IPS-20b (cell line): ENCODE results near the gene PLA2G12A.
A peak's percentile ranks its signal among the peaks of the same experiment; 100 is the strongest.
"Not testable (repeated sequence)": the region's sequence is repeated elsewhere in the genome, so short reads cannot be mapped to it uniquely, and the experiment has no call there.

Source experiments
- H3K27ac ChIP-seq: one replicate; pipeline ENCODE4 v1.5.1; 2013; ENCODE audit warnings: low read length
- H3K27me3 ChIP-seq: 2 replicates; pipeline ENCODE4 v1.6.1; 2013; ENCODE audit warnings: mild to moderate bottlenecking, low read length, inconsistent platforms; ENCODE audit not compliant: insufficient read depth
- H3K36me3 ChIP-seq: 2 replicates; pipeline ENCODE4 v1.6.1; 2013; ENCODE audit warnings: low read depth, mild to moderate bottlenecking, inconsistent platforms, low read length, moderate library complexity; ENCODE audit not compliant: insufficient read depth
- H3K4me1 ChIP-seq: 2 replicates; pipeline ENCODE4 v1.6.1; 2013; ENCODE audit warnings: mild to moderate bottlenecking, control low read depth, inconsistent platforms, low read length, moderate library complexity; ENCODE audit not compliant: insufficient read depth
- H3K4me3 ChIP-seq: 2 replicates; pipeline ENCODE4 v1.5.1; 2013; ENCODE audit warnings: mild to moderate bottlenecking, low read length, inconsistent platforms
- H3K9ac ChIP-seq: 2 replicates; pipeline ENCODE4 v1.6.1; 2013; ENCODE audit warnings: low read depth, mild to moderate bottlenecking, inconsistent platforms, low read length, moderate library complexity
- H3K9me3 ChIP-seq: 2 replicates; pipeline ENCODE4 v1.6.1; 2013; ENCODE audit warnings: mild to moderate bottlenecking, low read depth, low read length, inconsistent platforms; ENCODE audit not compliant: insufficient read depth

Gene PLA2G12A

GRCh38 chr4:109698656-109699055 lies 31.2 kb downstream of the PLA2G12A start:
- H3K9ac ChIP-seq: no peak overlapping the region
- H3K36me3 ChIP-seq: peaks cover 31% of the 10 kb centered on the region
- no peak overlapping the region for H3K27ac ChIP-seq
- peaks cover 5% of the 10 kb centered on the region; the same call in 1 of the 2 replicates for H3K4me1 ChIP-seq
- no peaks in the 10 kb centered on the region for H3K27me3 ChIP-seq
- no peak overlapping the region for H3K4me3 ChIP-seq
- no peaks in the 10 kb centered on the region for H3K9me3 ChIP-seq

- no peak overlapping the region for H3K4me3 ChIP-seq
- no peak overlapping the region for H3K27ac ChIP-seq
- no peaks in the 10 kb centered on the region for H3K27me3 ChIP-seq
- no peaks in the 10 kb centered on the region for H3K9me3 ChIP-seq
- H3K36me3 ChIP-seq: peaks cover 60% of the 10 kb centered on the region
- H3K4me1 ChIP-seq: no peaks in the 10 kb centered on the region
- H3K9ac ChIP-seq: no peak overlapping the region
Measured at GRCh38 chr4:109691411-109691920, 38.4 kb downstream of the PLA2G12A start.

GRCh38 chr4:109690690-109691410 lies 39.0 kb downstream of the PLA2G12A start:
- Histone ChIP-seq H3K36me3 (peaks cover 54% of the 10 kb centered on the region), H3K9me3 (no peaks in the 10 kb centered on the region), H3K4me1 (no peaks in the 10 kb centered on the region), H3K27me3 (no peaks in the 10 kb centered on the region), H3K9ac (no peak overlapping the region), H3K27ac (no peak overlapping the region), H3K4me3 (no peak overlapping the region)

DNA sequence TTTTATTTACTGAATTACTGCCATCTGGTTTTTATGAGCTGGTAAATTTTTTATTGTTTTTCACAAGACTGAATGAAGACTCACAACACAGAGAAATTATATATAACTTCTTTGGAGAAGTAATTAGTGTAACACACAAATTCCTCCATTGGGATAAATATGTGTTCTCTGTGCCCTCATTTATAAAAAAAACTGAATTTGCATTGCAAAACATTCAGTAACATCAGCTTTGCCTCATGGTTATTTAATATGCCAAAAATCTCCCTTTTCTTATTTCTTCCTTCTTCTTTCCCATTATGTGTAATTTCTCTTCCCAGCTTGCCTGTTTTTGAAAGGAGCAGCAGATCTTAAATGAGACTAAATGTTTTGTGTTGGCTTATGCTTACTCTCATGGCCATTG lies 45.1 kb downstream of the PLA2G12A start:
- H3K9me3 ChIP-seq: no peaks in the 10 kb centered on the region
- peaks cover 16% of the 10 kb centered on the region; the same call in 1 of the 2 replicates for H3K4me1 ChIP-seq
- no peak overlapping the region for H3K9ac ChIP-seq
- H3K27ac ChIP-seq: no peak overlapping the region
- peaks cover 11% of the 10 kb centered on the region for H3K36me3 ChIP-seq
- H3K4me3 ChIP-seq: no peak overlapping the region
- H3K27me3 ChIP-seq: no peaks in the 10 kb centered on the region

DNA sequence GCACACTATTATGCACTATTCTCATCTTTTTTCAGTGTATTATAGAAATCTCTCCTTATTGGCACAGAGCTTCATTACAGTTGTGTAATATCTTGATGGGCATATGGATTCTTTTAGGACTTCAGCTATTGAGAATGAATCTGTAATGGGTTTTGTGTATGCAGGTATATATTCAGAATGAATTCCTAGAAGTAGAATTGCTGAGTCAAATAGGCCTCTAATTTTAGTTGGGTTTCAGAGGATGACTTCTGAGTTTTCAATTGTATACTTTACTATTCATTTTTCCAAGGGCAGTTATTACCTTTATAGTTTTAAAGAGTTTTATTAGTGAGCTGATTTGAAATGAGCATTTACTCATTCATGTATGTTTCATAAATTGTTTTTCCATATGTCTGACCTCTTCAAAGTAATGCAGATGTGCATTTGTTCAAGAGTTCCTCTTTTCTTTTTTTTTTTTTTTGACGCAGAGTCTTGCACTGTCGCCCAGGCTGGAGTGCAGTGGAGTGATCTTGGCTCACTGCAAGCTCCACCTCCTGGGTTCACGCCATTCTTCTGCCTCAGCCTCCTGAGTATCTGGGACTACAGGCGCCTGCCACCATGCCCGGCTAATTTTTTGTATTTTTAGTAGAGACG lies 46.1 kb downstream of the PLA2G12A start:
- Histone ChIP-seq H3K4me1 (peaks cover 16% of the 10 kb centered on the region; the same call in 1 of the 2 replicates), H3K36me3 (peaks cover 11% of the 10 kb centered on the region), H3K9ac (no peak overlapping the region), H3K27me3 (no peaks in the 10 kb centered on the region), H3K4me3 (no peak overlapping the region), H3K9me3 (no peaks in the 10 kb centered on the region), H3K27ac (no peak overlapping the region)

DNA sequence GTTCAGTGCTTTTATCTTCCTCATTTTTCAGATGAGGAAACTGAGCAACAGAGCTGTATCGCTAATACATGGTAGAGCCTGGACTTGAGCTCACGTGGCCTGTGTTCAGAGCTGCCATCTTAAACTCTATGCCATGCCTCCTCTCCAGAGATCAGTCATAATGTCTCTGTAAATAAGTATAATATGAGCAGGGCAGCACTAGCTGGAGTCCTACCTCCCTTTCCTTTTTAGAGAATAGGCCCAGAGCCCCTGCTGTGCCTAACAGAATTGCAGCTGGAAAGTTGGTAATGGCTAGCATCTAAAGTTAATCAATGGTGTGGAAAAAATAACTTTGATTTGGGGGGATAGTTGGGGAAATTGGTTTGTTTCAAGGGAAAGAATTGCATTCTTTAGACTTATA lies 47.0 kb downstream of the PLA2G12A start:
- Histone ChIP-seq H3K4me1 (peaks cover 16% of the 10 kb centered on the region; the same call in 1 of the 2 replicates), H3K9ac (no peak overlapping the region), H3K27me3 (no peaks in the 10 kb centered on the region), H3K36me3 (peaks cover 5% of the 10 kb centered on the region; the same call in 1 of the 2 replicates), H3K9me3 (no peaks in the 10 kb centered on the region), H3K27ac (no peak overlapping the region), H3K4me3 (peak overlapping the region; percentile 0; the same call in 1 of the 2 replicates)

DNA sequence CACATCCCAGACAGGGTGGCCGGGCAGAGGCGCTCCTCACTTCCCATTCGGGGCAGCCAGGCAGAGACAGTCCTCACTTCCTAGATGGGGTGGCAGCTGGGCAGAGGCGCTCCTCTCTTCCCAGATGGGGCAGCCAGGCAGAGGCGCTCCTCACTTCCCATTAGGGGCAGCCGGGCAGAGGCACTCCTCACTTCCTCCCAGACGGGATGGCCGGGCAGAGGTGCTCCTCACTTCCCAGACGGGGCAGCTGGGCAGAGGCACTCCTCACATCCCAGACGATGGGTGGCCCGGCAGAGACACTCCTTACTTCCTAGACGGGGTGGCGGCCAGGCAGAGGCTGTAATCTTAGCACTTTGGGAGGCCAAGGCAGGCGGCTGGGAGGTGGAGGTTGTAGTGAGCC lies 50.9 kb downstream of the PLA2G12A start:
- not testable (repeated sequence) for H3K27ac ChIP-seq, H3K9me3 ChIP-seq, H3K36me3 ChIP-seq, H3K27me3 ChIP-seq, H3K9ac ChIP-seq, H3K4me3 ChIP-seq
- peaks cover 16% of the 10 kb centered on the region; the same call in 1 of the 2 replicates for H3K4me1 ChIP-seq

DNA sequence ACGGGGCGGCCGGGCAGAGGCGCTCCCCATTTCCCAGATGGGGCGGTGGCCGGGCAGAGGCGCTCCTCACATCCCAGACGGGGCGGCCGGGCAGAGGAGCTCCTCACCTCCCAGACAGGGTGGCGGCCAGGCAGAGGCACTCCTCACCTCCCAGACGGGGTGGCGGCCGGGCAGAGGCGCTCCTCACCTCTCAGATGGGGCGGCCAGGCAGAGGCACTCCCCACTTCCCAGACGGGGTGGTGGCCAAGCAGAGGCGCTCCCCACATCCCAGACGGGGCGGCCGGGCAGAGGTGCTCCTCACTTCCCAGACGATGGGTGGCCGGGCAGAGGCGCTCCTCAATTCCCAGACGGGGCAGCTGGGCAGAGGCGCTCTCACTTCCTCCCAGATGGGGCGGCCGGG lies 51.4 kb downstream of the PLA2G12A start:
- H3K27me3 ChIP-seq, H3K4me3 ChIP-seq, H3K36me3 ChIP-seq, H3K9me3 ChIP-seq, H3K9ac ChIP-seq, H3K27ac ChIP-seq: not testable (repeated sequence)
- peaks cover 13% of the 10 kb centered on the region; the same call in 1 of the 2 replicates for H3K4me1 ChIP-seq

DNA sequence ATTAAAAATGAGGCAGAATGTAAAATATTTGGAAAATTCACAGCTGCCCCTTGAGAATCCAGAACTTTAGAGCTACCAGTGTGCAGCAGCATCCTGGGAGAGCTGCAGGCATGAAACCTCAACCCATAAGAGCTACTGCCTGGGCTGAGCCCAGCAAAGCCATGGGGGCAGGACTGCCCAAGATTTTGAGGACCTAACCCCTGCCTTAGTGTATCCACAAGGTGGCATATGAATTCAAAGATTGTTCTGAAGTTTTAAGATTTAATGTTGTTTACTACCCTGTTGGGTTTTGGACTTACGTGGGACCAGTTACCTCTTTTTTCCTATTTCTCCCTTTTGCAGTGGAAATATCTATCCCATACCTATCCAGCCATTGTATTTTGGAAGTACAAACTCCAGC lies 53.0 kb downstream of the PLA2G12A start:
- H3K4me1 ChIP-seq: no peaks in the 10 kb centered on the region
- no peak overlapping the region for H3K9ac ChIP-seq
- no peaks in the 10 kb centered on the region for H3K27me3 ChIP-seq
- H3K9me3 ChIP-seq: 0 out of 2 replicates have a peak, but pooled peaks cover 5% of the 10 kb centered on the region
- no peaks in the 10 kb centered on the region for H3K36me3 ChIP-seq
- no peak overlapping the region for H3K4me3 ChIP-seq
- no peak overlapping the region for H3K27ac ChIP-seq

DNA sequence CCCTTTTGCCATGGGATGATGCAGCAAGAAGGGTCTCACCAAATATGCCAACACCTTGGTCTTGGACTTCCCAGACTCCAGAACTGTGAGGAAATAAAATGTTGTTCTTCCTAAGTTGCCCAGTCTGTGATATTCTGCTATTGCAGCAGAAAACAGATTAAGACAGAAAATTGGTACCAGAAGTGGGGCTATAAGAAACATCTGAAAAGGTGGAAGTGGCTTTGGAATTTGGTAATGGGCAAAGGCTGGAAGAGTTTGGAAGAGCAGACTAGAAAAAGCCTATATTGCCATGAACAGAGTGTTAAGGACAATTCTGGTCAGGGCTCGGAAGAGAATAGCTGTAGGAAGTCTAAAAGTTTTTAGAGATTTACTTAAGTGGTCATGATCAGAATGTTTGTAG lies 54.0 kb downstream of the PLA2G12A start:
- H3K27ac ChIP-seq: no peak overlapping the region
- no peak overlapping the region for H3K9ac ChIP-seq
- no peaks in the 10 kb centered on the region for H3K27me3 ChIP-seq
- no peaks in the 10 kb centered on the region for H3K36me3 ChIP-seq
- H3K4me3 ChIP-seq: no peak overlapping the region
- H3K9me3 ChIP-seq: 0 out of 2 replicates have a peak, but pooled peaks cover 5% of the 10 kb centered on the region
- H3K4me1 ChIP-seq: no peaks in the 10 kb centered on the region

- no peak overlapping the region for H3K9ac ChIP-seq
- no peak overlapping the region for H3K4me3 ChIP-seq
- H3K4me1 ChIP-seq: no peaks in the 10 kb centered on the region
- H3K9me3 ChIP-seq: 0 out of 2 replicates have a peak, but pooled peaks cover 5% of the 10 kb centered on the region
- no peak overlapping the region for H3K27ac ChIP-seq
- H3K36me3 ChIP-seq: no peaks in the 10 kb centered on the region
- H3K27me3 ChIP-seq: no peaks in the 10 kb centered on the region
Measured at GRCh38 chr4:109675181-109675580, 54.7 kb downstream of the PLA2G12A start.

- no peak overlapping the region for H3K27ac ChIP-seq
- no peak overlapping the region for H3K4me3 ChIP-seq
- H3K27me3 ChIP-seq: no peaks in the 10 kb centered on the region
- 0 out of 2 replicates have a peak, but pooled peaks cover 5% of the 10 kb centered on the region for H3K9me3 ChIP-seq
- H3K36me3 ChIP-seq: no peaks in the 10 kb centered on the region
- H3K4me1 ChIP-seq: no peaks in the 10 kb centered on the region
- no peak overlapping the region for H3K9ac ChIP-seq
Measured at GRCh38 chr4:109673303-109673702, 56.6 kb downstream of the PLA2G12A start.
